Astrocyte (in vitro differentiated cells and primary cell): ENCODE results near the gene AMPD3. TPM values are rescaled to one million over a fixed set of nuclear protein-coding genes. Genes with fewer than 3 reads are reported as not detected.

Source experiments
- DNase-seq: peaks from one replicate; pipeline ENCODE4 v3.0.0-alpha.2; 2010; ENCODE audit warnings: low read depth
- FAIRE-seq: peaks from 2 replicates; lab custom pipeline; 2011; peaks lifted over from hg19 to GRCh38; lab: Jason Lieb, UNC
- H2AFZ ChIP-seq: 2 replicates; pipeline ENCODE4 v1.6.0; 2012; ENCODE audit warnings: low read depth, low read length, inconsistent platforms
- H3K27ac ChIP-seq: 2 replicates; pipeline ENCODE4 v1.5.1; 2011; ENCODE audit warnings: low read depth, low read length, inconsistent platforms
- H3K27me3 ChIP-seq: 2 replicates; pipeline ENCODE4 v1.6.0; 2011; ENCODE audit warnings: low read length, inconsistent platforms; ENCODE audit not compliant: insufficient read depth
- H3K36me3 ChIP-seq: 2 replicates; pipeline ENCODE4 v1.5.1; 2011; ENCODE audit warnings: low read length, inconsistent platforms; ENCODE audit not compliant: insufficient read depth
- H3K4me1 ChIP-seq: 2 replicates; pipeline ENCODE4 v1.5.1; 2011; ENCODE audit warnings: low read length, inconsistent platforms; ENCODE audit not compliant: insufficient read depth
- H3K4me2 ChIP-seq: 2 replicates; pipeline ENCODE4 v1.6.0; 2012; ENCODE audit warnings: low read length, inconsistent platforms
- H3K4me3 ChIP-seq: 2 replicates; pipeline ENCODE4 v1.5.1; 2011; ENCODE audit warnings: low read depth, mild to moderate bottlenecking, low read length, inconsistent platforms; ENCODE audit not compliant: insufficient read depth
- H3K79me2 ChIP-seq: 2 replicates; pipeline ENCODE4 v1.6.0; 2012; ENCODE audit warnings: mild to moderate bottlenecking, low read length, inconsistent platforms; ENCODE audit not compliant: insufficient read depth
- H3K9ac ChIP-seq: 2 replicates; pipeline ENCODE4 v1.6.0; 2012; ENCODE audit warnings: mild to moderate bottlenecking, low read length, inconsistent platforms
- H3K9me3 ChIP-seq: 2 replicates; pipeline ENCODE4 v1.5.1; 2012; ENCODE audit warnings: low read depth, mild to moderate bottlenecking, low read length, inconsistent platforms; ENCODE audit not compliant: insufficient read depth
- H4K20me1 ChIP-seq: 2 replicates; pipeline ENCODE4 v1.6.0; 2012; ENCODE audit warnings: low read length, inconsistent platforms; ENCODE audit not compliant: insufficient read depth
- H3K27ac Mint-ChIP-seq: one replicate; pipeline ENCODE4 v1.8.0; 2021; ENCODE audit warnings: mild to moderate bottlenecking, mixed read lengths; ENCODE audit not compliant: unreplicated experiment
- H3K27me3 Mint-ChIP-seq: one replicate; pipeline ENCODE4 v1.8.0; 2021; ENCODE audit warnings: low read depth, mixed read lengths; ENCODE audit not compliant: unreplicated experiment
- H3K36me3 Mint-ChIP-seq: one replicate; pipeline ENCODE4 v1.8.0; 2021; ENCODE audit warnings: low read depth, mixed read lengths; ENCODE audit not compliant: unreplicated experiment
- H3K4me1 Mint-ChIP-seq: one replicate; pipeline ENCODE4 v1.8.0; 2021; ENCODE audit warnings: low read depth, mixed read lengths; ENCODE audit not compliant: unreplicated experiment
- H3K4me3 Mint-ChIP-seq: one replicate; pipeline ENCODE4 v1.8.0; 2021; ENCODE audit warnings: mild to moderate bottlenecking, moderate library complexity, mixed read lengths; ENCODE audit not compliant: unreplicated experiment
- H3K9me3 Mint-ChIP-seq: one replicate; pipeline ENCODE4 v1.8.0; 2021; ENCODE audit warnings: mild to moderate bottlenecking, mixed read lengths; ENCODE audit not compliant: unreplicated experiment
- CTCF ChIP-seq: IDR thresholded peaks from 2 replicates; pipeline ENCODE4 v1.5.1; 2011; ENCODE audit warnings: low read depth, mild to moderate bottlenecking, inconsistent platforms, low read length, moderate library complexity; ENCODE audit not compliant: insufficient read depth
- EZH2 ChIP-seq: IDR thresholded peaks from 2 replicates; pipeline ENCODE4 v1.6.1; 2012; ENCODE audit warnings: mild to moderate bottlenecking, low read length, inconsistent platforms; ENCODE audit not compliant: insufficient read depth
- total RNA-seq: library from RNA; stranded (reverse); gene quantifications from 2 replicates; pipeline ENCODE4 v1.2.1, GENCODE V29; 2021

The AMPD3 gene
- total RNA-seq, 1 donor from 2014 or later = 5.6 TPM

GRCh38 chr11:10451426-10452116 is 3.5 kb upstream of the AMPD3 start:
- no peak overlapping the region for H3K27ac Mint-ChIP-seq
- TF ChIP-seq CTCF = no peak
- no peak for TF ChIP-seq EZH2
- H4K20me1 ChIP-seq = no peaks in the 10 kb centered on the region
- H3K36me3 Mint-ChIP-seq = no peaks in the 10 kb centered on the region
- FAIRE-seq (no peak), DNase-seq (no peak)
- H3K4me1 ChIP-seq = peaks cover 31% of the 10 kb centered on the region
- H3K9ac ChIP-seq = peak overlapping the region; percentile 61
- H3K9me3 Mint-ChIP-seq = peaks cover 4% of the 10 kb centered on the region
- no peaks in the 10 kb centered on the region for H3K36me3 ChIP-seq
- peak overlapping the region; percentile 88 for H3K4me2 ChIP-seq
- no peak overlapping the region for H3K27ac ChIP-seq
- H3K4me3 Mint-ChIP-seq = peak overlapping the region; percentile 77
- no peaks in the 10 kb centered on the region for H3K79me2 ChIP-seq
- H3K9me3 ChIP-seq = no peaks in the 10 kb centered on the region
- H3K27me3 ChIP-seq = peaks cover 9% of the 10 kb centered on the region
- peaks cover 24% of the 10 kb centered on the region for H3K27me3 Mint-ChIP-seq
- H2AFZ ChIP-seq = peak overlapping the region; percentile 90
- no peak overlapping the region for H3K4me3 ChIP-seq
- peaks cover 20% of the 10 kb centered on the region for H3K4me1 Mint-ChIP-seq

GRCh38 chr11:10452211-10452767 is 2.8 kb upstream of the AMPD3 start:
- DNase-seq (no peak), FAIRE-seq (no peak)
- H3K36me3 Mint-ChIP-seq = no peaks in the 10 kb centered on the region
- H3K4me3 Mint-ChIP-seq = peak overlapping the region; percentile 60
- peaks cover 21% of the 10 kb centered on the region for H3K4me1 Mint-ChIP-seq
- Histone ChIP-seq H3K4me3 (no peak overlapping the region), H3K27ac (no peak overlapping the region), H3K9me3 (no peaks in the 10 kb centered on the region), H4K20me1 (no peaks in the 10 kb centered on the region), H3K4me2 (no peak overlapping the region), H3K36me3 (no peaks in the 10 kb centered on the region), H3K9ac (no peak overlapping the region), H3K79me2 (no peaks in the 10 kb centered on the region), H2AFZ (no peak overlapping the region), H3K4me1 (peaks cover 33% of the 10 kb centered on the region), H3K27me3 (peaks cover 9% of the 10 kb centered on the region)
- H3K27ac Mint-ChIP-seq = no peak overlapping the region
- TF ChIP-seq EZH2 = no peak
- TF ChIP-seq CTCF = no peak
- peaks cover 4% of the 10 kb centered on the region for H3K9me3 Mint-ChIP-seq
- peaks cover 24% of the 10 kb centered on the region for H3K27me3 Mint-ChIP-seq

- Histone ChIP-seq H3K4me3 (no peak overlapping the region), H3K4me2 (no peak overlapping the region), H2AFZ (no peak overlapping the region), H3K79me2 (no peaks in the 10 kb centered on the region), H3K27ac (no peak overlapping the region), H3K36me3 (no peaks in the 10 kb centered on the region), H3K4me1 (peaks cover 33% of the 10 kb centered on the region), H4K20me1 (no peaks in the 10 kb centered on the region), H3K27me3 (peaks cover 9% of the 10 kb centered on the region), H3K9ac (no peak overlapping the region), H3K9me3 (no peaks in the 10 kb centered on the region)
- Mint-ChIP-seq H3K36me3 (no peaks in the 10 kb centered on the region), H3K4me3 (no peak overlapping the region), H3K27ac (no peak overlapping the region), H3K27me3 (peaks cover 24% of the 10 kb centered on the region), H3K4me1 (peaks cover 21% of the 10 kb centered on the region), H3K9me3 (peaks cover 4% of the 10 kb centered on the region)
- FAIRE-seq = no peak
- DNase-seq = no peak
- TF ChIP-seq CTCF (no peak), EZH2 (no peak)
These were observed 1.8 kb upstream of the AMPD3 start for GRCh38 chr11:10453261-10453660.
